Peyer's patch (tissue), 4 donors: ENCODE measurements around the gene CREBRF. TPM values are rescaled to one million over a fixed set of nuclear protein-coding genes. Genes with fewer than 3 reads are reported as not detected.

Experiments
- DNase-seq, 3 donors: peaks; one replicate each; pipeline ENCODE4 v3.0.0-alpha.2; 2017 to 2019
- H3K27ac ChIP-seq, 4 donors: fragments of 200-600 bp; sonication (generic); one replicate each; pipeline ENCODE4 v1.5.1; 2016 to 2019
- H3K27me3 ChIP-seq, 2 donors: fragments of 200-600 bp; sonication (generic); one replicate each; pipeline ENCODE4 v1.5.1; 2019
- H3K36me3 ChIP-seq, 3 donors: fragments of 200-600 bp; sonication (generic); one replicate each; pipeline ENCODE4 v1.5.1; 2016 to 2019
- H3K4me1 ChIP-seq, 4 donors: fragments of 200-600 bp; sonication (generic); one replicate each; pipeline ENCODE4 v1.5.1; 2016 to 2019
- H3K4me3 ChIP-seq, 4 donors: fragments of 200-600 bp; sonication (generic); 1 replicate in 3 of 4; 2 replicates in 1 of 4; pipeline ENCODE4 v1.5.1; 2016 to 2019; ENCODE audit warnings: mild to moderate bottlenecking in 1 of 4
- H3K9me3 ChIP-seq, 4 donors: fragments of 200-600 bp; sonication (generic); one replicate each; pipeline ENCODE4 v1.5.1; 2016 to 2019; ENCODE audit warnings: mild to moderate bottlenecking in 1 of 4
- CTCF ChIP-seq, 6 experiments: fragments of 450-650 bp in 4 of 6; fragments of 200-600 bp in 2 of 6; sonication (generic) in 1 of 6; IDR thresholded peaks; one replicate each; pipeline ENCODE4 v1.5.1; 2017 to 2019; ENCODE audit warnings: antibody characterized with exemption in 6 of 6, mild to moderate bottlenecking in 3 of 6, moderate library complexity in 1 of 6
- POLR2A ChIP-seq, 2 donors: fragments of 450-650 bp; IDR thresholded peaks; one replicate each; pipeline ENCODE4 v1.5.1; 2017; ENCODE audit warnings: antibody characterized with exemption in 2 of 2, mild to moderate bottlenecking in 2 of 2, moderate library complexity in 2 of 2
- total RNA-seq, 4 donors: library from RNA; depleted of rRNA; stranded (reverse); fragments of >200 nt; gene quantifications; one replicate each; pipeline ENCODE4 v1.1.0, GENCODE V29; 2016

The CREBRF gene, protein sequence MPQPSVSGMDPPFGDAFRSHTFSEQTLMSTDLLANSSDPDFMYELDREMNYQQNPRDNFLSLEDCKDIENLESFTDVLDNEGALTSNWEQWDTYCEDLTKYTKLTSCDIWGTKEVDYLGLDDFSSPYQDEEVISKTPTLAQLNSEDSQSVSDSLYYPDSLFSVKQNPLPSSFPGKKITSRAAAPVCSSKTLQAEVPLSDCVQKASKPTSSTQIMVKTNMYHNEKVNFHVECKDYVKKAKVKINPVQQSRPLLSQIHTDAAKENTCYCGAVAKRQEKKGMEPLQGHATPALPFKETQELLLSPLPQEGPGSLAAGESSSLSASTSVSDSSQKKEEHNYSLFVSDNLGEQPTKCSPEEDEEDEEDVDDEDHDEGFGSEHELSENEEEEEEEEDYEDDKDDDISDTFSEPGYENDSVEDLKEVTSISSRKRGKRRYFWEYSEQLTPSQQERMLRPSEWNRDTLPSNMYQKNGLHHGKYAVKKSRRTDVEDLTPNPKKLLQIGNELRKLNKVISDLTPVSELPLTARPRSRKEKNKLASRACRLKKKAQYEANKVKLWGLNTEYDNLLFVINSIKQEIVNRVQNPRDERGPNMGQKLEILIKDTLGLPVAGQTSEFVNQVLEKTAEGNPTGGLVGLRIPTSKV
- total RNA-seq: 10 to 100 TPM; 27.8 to 75.9 (median 34.1) TPM

- Histone ChIP-seq H3K4me1 (peaks cover 0 to 25% (median 3%) of the 10 kb centered on the region in 4 donors), H3K4me3 (peak within 1 kb of the TSS; percentile 91 to 100 (median 99))
- TF ChIP-seq POLR2A (IDR thresholded peaks at IDR 0.05) (peak in 1 of 2 donors; percentile 12), CTCF (IDR thresholded peaks at IDR 0.05) (no peak)
Measured at GRCh38 chr5:173055983-173056782, at the start of gene CREBRF. Gene CREBRF (plus strand): TSS chr5:173056352. CDS start chr5:173080776, 24,424 bp downstream.

GRCh38 chr5:173010021-173010420 lies 46.1 kb upstream of the CREBRF start:
- no peaks in the 10 kb centered on the region for H3K9me3 ChIP-seq
- no peaks in the 10 kb centered on the region for H3K27me3 ChIP-seq
- H3K36me3 ChIP-seq: no peaks in the 10 kb centered on the region
- TF ChIP-seq POLR2A (IDR thresholded peaks at IDR 0.05): no peak
- H3K4me1 ChIP-seq: peaks cover 0 to 27% (median 2%) of the 10 kb centered on the region in 4 donors
- H3K4me3 ChIP-seq: no peak overlapping the region
- no peak overlapping the region for H3K27ac ChIP-seq
- no peak for DNase-seq

More at GRCh38 chr5:173055983-173056782, at the start of gene CREBRF:
- peak within 1 kb of the TSS; percentile 95 to 100 (median 98) for H3K27ac ChIP-seq
- no peaks in the 10 kb centered on the region for H3K9me3 ChIP-seq
- peak; percentile 96 to 99 (median 99) for DNase-seq
- no peaks in the 10 kb centered on the region for H3K27me3 ChIP-seq
- H3K36me3 ChIP-seq: no peaks in the 10 kb centered on the region

- Histone ChIP-seq H3K4me3 (no peak overlapping the region), H3K9me3 (no peaks in the 10 kb centered on the region), H3K27ac (no peak overlapping the region), H3K27me3 (no peaks in the 10 kb centered on the region), H3K36me3 (no peaks in the 10 kb centered on the region), H3K4me1 (peaks cover 0 to 35% (median 3%) of the 10 kb centered on the region in 4 donors)
- TF ChIP-seq CTCF (IDR thresholded peaks at IDR 0.05): peak in 3 of 6 experiments; percentile 18 to 23 (median 23)
- TF ChIP-seq POLR2A (IDR thresholded peaks at IDR 0.05): no peak
- peak in 1 of 3 donors; percentile 57 for DNase-seq
Measured at GRCh38 chr5:173010547-173011464, 45.3 kb upstream of the CREBRF start.

DNA sequence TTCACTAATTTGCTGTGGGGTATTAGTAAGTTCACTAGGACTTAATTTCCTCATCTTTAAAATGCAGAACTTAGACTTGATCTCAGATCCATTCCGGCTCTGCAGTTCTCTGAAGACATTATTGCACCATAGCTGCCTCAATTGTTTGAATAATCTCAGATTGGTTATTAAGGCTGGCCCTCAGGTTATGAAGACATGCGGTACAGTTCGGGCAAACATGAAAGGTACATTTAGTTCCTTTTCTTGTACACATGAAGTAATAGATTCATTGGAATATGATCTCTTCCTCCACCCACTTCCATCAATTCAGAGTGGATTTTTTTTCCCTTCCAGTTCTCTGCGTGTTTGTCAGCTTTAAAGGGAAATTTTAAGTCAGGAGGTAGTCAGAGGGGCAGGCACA lies 44.6 kb upstream of the CREBRF start:
- TF ChIP-seq CTCF (IDR thresholded peaks at IDR 0.05) (no peak), POLR2A (IDR thresholded peaks at IDR 0.05) (no peak)
- H3K27ac ChIP-seq: no peak overlapping the region
- no peak overlapping the region for H3K4me3 ChIP-seq
- no peaks in the 10 kb centered on the region for H3K9me3 ChIP-seq
- peaks cover 0 to 41% (median 4%) of the 10 kb centered on the region in 4 donors for H3K4me1 ChIP-seq
- H3K27me3 ChIP-seq: no peaks in the 10 kb centered on the region
- no peak for DNase-seq
- H3K36me3 ChIP-seq: no peaks in the 10 kb centered on the region

DNA sequence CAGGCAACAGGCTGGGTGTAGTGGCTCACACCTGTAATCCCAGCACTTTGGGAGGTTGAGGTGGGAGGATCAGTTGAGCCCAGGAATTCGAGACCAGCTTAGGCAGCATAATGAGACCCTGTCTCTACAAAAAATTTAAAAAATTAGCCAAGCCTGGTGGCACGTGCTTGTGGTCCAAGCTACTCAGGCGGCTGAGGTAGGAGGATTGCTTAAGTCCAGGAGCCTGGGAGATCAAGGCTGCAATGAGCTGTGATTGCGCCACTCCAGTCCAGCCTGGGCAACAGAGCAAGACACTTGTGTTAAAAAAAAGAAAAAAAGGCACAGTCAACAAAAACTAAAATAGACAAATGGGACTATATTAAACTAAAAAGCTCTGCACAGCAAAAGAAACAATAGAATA lies 43.3 kb upstream of the CREBRF start:
- peak in 1 of 3 donors; percentile 56 for DNase-seq
- H3K27me3 ChIP-seq: no peaks in the 10 kb centered on the region
- H3K36me3 ChIP-seq: no peaks in the 10 kb centered on the region
- TF ChIP-seq POLR2A (IDR thresholded peaks at IDR 0.05) (no peak), CTCF (IDR thresholded peaks at IDR 0.05) (no peak)
- H3K4me3 ChIP-seq: no peak overlapping the region
- peaks cover 0 to 31% (median 2%) of the 10 kb centered on the region in 4 donors for H3K4me1 ChIP-seq
- no peak overlapping the region for H3K27ac ChIP-seq
- no peaks in the 10 kb centered on the region for H3K9me3 ChIP-seq
